GM21360 (cell line): Measurements from ENCODE around the gene PCGF2.

Experiments used
- ATAC-seq: cut with Tn5 transposase; IDR thresholded peaks from one replicate; pipeline ENCODE4 v1.9.1; 2021; ENCODE audit warnings: mild to moderate bottlenecking, moderate library complexity; ENCODE audit not compliant: unreplicated experiment

Gene PCGF2

GRCh38 chr17:38704606-38705522 lies 43.3 kb downstream of the PCGF2 start, which contains the start of gene MLLT6:
Gene MLLT6 (plus strand): TSS chr17:38705273. CDS start chr17:38705633, 360 bp downstream.
- no peak for ATAC-seq

GRCh38 chr17:38703742-38704605 lies 44.2 kb downstream of the PCGF2 start:
- ATAC-seq: no peak

GRCh38 chr17:38702916-38703741 lies 45.0 kb downstream of the PCGF2 start:
- no peak for ATAC-seq

- ATAC-seq: no peak
Observed at GRCh38 chr17:38702166-38702915, 45.8 kb downstream of the PCGF2 start.

GRCh38 chr17:38701504-38702165 lies 46.5 kb downstream of the PCGF2 start:
- no peak for ATAC-seq

- no peak for ATAC-seq
Observed at GRCh38 chr17:38698760-38699159, 49.4 kb downstream of the PCGF2 start.

GRCh38 chr17:38697061-38697820 lies 50.9 kb downstream of the PCGF2 start:
- ATAC-seq: no peak

- ATAC-seq: no peak
Observed at GRCh38 chr17:38693700-38694329, 54.3 kb downstream of the PCGF2 start.

GRCh38 chr17:38691154-38691553 lies 57.0 kb downstream of the PCGF2 start:
- ATAC-seq: no peak

- no peak for ATAC-seq
Observed at GRCh38 chr17:38690386-38690785, 57.8 kb downstream of the PCGF2 start.

- no peak for ATAC-seq
Observed at GRCh38 chr17:38687286-38687685, 60.9 kb downstream of the PCGF2 start.

GRCh38 chr17:38685491-38685890 lies 62.6 kb downstream of the PCGF2 start:
- no peak for ATAC-seq
